IPS-11a (cell line): Measurements from ENCODE around the gene IBTK.
"Not testable (repeated sequence)": the region's sequence is repeated elsewhere in the genome, so short reads cannot be mapped to it uniquely, and the experiment has no call there.

ENCODE experiments used
- H3K4me3 ChIP-seq: one replicate; pipeline ENCODE4 v1.5.1; 2013; ENCODE audit warnings: low read depth, low read length, control low read depth

The IBTK gene

GRCh38 chr6:82182756-82183155 lies 64.8 kb downstream of the IBTK start:
- no peak overlapping the region for H3K4me3 ChIP-seq

- H3K4me3 ChIP-seq: no peak overlapping the region
These were observed 68.1 kb downstream of the IBTK start for GRCh38 chr6:82179415-82179814.

- no peak overlapping the region for H3K4me3 ChIP-seq
These were observed 68.8 kb downstream of the IBTK start for GRCh38 chr6:82178759-82179112.

DNA sequence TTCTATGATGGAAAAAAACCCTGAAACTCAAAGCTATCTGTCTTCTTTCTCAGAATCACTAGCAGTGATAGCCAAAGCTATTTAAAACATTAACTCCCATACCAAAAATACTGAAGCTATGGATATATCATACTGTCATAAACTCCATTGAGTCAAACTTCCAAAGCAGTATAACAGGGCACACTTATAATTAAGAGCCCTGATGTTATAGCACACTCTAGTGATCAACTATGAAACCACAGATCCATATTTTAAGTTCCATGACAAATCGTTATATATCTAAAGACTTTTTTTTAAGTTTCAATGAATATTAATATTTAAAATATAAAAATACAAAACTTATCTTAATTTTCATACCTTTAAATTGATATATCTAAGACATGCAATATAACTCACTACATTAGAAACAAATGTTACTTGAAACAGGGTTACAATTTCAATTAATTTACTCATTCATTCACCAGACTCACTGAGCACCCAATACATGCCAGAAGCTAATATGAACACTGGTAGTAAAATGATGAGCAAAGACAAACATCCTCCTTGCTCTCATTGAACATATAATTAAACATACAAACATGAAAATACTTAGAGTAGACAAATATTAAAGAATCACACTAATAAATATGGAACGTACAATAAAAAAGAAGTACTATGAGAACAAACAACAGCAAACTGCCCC lies 69.3 kb downstream of the IBTK start:
- H3K4me3 ChIP-seq: no peak overlapping the region

DNA sequence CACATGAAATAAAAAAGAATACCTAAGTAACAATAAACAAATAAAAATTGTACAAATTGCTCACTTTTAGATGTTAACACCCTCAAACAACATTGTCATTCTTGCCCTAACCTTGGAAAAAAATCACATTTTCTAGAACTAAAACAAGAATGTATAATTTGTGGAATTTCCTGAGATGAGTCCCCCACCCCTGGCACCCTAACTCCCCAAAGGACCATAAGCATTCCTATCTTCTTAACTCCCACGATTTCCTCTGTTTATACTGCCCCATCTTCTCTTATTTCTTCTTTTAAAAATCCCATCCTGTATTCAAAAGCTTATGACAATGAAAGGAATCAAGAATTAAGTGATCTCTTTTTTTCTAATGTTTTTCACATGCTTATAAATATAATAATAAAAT lies 70.9 kb downstream of the IBTK start:
- no peak overlapping the region for H3K4me3 ChIP-seq

- H3K4me3 ChIP-seq: no peak overlapping the region
These were observed 75.0 kb downstream of the IBTK start for GRCh38 chr6:82172594-82172993.

- H3K4me3 ChIP-seq: no peak overlapping the region
These were observed 78.2 kb downstream of the IBTK start for GRCh38 chr6:82169138-82169876.

- H3K4me3 ChIP-seq: no peak overlapping the region
These were observed 81.1 kb downstream of the IBTK start for GRCh38 chr6:82166493-82166892.

- H3K4me3 ChIP-seq: no peak overlapping the region
These were observed 87.1 kb downstream of the IBTK start for GRCh38 chr6:82160255-82160990.

DNA sequence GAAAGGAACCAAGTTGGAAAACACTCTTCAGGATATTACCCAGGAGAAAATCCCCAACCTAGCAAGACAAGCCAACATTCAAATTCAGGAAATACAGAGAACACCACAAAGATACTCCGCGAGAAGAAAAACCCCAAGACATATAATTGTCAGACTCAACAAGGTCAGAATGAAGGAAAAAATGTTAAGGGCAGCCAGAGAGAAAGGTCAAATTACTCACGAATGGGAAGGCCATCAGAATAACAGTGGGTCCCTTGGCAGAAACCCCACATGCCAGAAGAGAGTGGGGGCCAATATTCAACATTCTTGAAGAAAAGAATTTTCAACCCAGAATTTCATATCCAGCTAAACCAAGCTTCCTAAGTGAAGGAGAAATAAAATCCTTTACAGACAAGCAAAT lies 94.8 kb downstream of the IBTK start:
- not testable (repeated sequence) for H3K4me3 ChIP-seq

- not testable (repeated sequence) for H3K4me3 ChIP-seq
These were observed 96.4 kb downstream of the IBTK start for GRCh38 chr6:82151147-82151546.

DNA sequence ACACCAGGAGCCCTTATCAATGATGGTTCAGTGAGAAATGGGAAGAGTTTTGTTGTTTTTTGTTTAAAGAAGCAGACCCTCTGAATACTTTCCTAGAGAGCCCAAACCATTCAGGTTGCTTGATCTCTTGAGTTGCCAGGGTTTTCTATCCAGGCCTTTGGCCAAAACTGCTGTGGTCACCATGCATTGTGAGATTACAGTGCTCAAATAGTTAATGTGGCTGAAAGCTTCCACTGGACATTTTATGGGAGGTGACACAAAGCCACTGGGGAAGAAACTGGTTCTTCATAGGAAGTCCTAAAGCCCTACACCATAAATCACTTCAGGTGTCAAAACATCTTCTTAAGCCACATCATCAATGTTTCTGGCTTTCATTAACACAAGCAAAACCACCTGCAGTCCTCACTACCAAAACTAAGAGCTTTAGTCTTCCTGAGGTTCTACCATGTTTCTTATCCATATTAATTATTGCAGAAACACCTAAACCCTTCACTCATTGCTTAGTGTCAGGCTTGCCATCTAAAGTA lies 101.6 kb downstream of the IBTK start:
- no peak overlapping the region for H3K4me3 ChIP-seq

DNA sequence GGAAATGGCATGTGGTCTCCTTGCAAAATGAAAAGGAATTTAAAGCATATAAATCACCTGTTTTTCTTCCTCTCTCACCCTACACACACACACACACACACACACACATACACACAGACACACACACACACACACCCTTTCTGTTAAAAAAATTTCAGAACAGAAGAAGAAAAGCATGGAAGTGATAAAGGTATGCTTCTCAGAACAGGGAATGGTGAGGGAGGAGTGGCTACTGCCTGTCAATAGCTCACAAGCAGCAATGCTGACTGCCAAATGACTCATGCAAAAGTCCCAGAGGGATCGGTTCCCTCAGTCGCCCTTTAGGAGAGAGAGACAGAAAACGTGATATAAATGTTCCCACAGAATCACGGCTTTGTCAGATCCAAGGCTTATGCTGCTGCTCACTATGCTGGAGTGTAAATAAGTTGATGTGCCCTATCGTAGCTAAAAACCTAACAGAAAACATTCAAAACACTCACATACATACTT lies 102.6 kb downstream of the IBTK start:
- H3K4me3 ChIP-seq: no peak overlapping the region

DNA sequence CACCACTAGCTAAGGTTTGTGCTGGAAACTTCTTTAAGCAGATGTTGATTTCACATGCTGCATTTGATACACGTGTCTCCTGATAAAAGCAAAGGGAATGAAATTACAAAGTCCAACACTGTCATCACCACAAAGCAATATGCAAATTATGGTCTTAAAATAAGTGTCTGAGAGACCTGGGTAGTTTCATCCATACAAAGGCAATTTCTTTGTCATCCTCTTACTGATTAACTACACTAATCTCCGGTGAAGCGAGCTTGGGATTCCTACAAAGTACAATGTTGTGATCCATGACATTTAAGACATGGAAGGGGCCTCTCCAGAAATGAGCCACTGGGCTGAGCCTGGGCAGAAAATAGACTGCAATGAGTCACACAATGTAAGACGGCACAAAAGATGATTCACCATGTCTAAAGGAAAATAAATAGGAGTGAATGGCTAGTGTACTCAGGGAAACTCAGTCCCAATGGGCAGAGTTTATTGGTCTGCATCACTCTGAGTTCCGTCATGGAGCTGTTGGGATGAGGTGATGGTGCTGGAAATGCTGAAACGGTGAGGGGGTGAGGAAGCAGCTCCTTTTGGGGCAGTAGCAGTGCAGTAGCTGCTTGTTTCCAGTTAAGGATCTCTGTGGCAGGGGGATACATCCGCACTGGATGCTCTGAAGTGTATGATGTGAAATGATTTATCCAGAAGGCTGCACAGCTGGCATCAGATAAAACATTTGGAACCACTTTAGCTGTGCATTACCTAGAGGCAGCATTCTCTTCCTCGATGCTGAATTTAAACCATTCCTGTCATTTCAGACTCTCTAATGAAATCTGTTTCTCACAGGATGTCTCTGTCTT lies 103.3 kb downstream of the IBTK start:
- H3K4me3 ChIP-seq: no peak overlapping the region

DNA sequence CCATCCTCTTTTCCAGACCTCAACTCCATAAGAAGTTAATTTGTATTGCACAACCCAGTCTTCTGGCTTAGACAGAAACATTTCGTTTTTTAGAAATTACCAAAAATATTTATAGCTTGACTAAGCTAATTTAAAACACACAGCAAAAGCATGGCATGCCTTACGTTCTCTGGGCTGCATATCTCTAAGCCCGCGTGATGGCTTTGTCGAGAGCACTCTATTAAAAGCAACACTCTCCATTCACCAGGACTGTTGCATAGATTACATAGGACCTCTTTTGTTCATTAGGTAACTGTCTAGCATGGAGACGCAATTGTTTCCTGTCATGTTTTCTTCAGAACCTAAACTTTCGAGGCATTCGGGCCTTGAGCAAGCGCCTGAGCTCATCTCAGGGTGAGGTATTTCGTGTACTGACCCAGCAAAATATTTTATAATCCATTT lies 104.5 kb downstream of the IBTK start:
- H3K4me3 ChIP-seq: no peak overlapping the region

DNA sequence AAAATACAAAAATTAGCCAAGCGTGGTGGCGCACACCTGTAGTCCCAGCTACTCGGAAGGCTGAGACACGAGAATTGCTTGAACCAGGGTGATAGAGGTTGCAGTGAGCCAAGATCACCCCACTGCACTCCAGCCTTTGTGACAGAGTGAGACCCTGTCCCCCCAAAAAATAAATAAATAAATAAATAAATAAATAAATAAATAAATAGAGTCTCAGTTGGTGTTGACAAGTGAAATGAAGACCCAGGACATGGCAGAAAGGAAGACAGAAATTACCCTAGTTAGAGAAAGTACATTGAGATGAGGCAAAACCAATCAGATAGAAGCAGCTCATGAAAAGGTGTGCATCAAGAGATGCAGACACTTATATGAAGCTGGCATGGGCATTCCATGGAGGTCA lies 105.0 kb downstream of the IBTK start:
- no peak overlapping the region for H3K4me3 ChIP-seq

GRCh38 chr6:82138075-82138791 lies 109.3 kb downstream of the IBTK start:
- H3K4me3 ChIP-seq: no peak overlapping the region

DNA sequence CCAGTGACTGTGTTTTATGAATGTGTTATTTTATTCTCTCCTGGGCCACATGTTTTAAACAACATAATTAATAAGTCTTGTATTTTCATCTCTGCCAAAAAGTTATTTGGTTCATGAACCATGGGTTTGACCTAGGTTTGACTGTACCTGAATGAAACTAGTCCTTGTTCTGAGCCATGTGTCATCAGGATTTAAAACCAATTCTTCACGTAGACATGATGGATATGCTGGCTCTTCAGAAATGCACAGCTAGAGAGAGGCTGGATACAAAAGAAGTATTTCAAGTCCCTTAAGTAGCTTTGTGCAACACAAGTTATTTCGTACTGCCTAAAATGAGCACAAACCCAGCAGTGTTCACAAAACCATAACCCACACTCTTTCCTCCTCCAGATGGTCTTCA lies 116.1 kb downstream of the IBTK start:
- no peak overlapping the region for H3K4me3 ChIP-seq

DNA sequence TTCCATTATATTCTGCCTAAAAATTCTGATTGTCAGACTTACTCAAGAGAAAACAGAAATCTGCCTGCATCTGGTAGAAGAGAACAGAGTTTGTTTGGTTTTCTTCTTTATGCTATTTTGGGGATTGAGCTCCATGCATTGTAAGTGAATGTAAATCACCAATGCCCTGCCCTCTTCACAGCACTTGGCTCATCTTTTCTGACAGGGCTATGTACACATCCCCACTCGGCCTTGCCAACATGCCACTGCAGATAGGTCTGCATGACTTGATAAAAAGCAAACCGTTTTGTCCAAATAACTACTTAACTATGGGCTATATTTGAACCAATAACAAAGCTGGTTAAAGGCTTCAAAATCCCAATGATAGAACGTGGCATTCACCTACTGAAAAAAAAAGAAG lies 117.7 kb downstream of the IBTK start:
- H3K4me3 ChIP-seq: no peak overlapping the region

- H3K4me3 ChIP-seq: not testable (repeated sequence)
These were observed 118.6 kb downstream of the IBTK start for GRCh38 chr6:82128973-82129372.
